ENCODE results near the gene PRSS16.
"Not testable (repeated sequence)": the region's sequence is repeated elsewhere in the genome, so short reads cannot be mapped to it uniquely, and the experiment has no call there.

Gene PRSS16

GRCh38 chr6:27242589-27243265 lies 4.8 kb upstream of the PRSS16 start:
- DNase-seq: no peak

GRCh38 chr6:27248783-27249182 lies 1.3 kb downstream of the PRSS16 start:
- DNase-seq: no peak

GRCh38 chr6:27250277-27251111 lies 3.0 kb downstream of the PRSS16 start:
- no peak for DNase-seq

- peak; percentile 63 for DNase-seq
Observed at GRCh38 chr6:27251112-27251605, 3.7 kb downstream of the PRSS16 start.

- peak; percentile 49 for DNase-seq
Observed at GRCh38 chr6:27251606-27252251, 4.2 kb downstream of the PRSS16 start.

- DNase-seq: no peak
Observed at GRCh38 chr6:27254566-27254965, 7.1 kb downstream of the PRSS16 start.

GRCh38 chr6:27255866-27256265 lies 8.4 kb downstream of the PRSS16 start:
- DNase-seq: no peak

GRCh38 chr6:27260369-27260768 lies 12.9 kb downstream of the PRSS16 start:
- no peak for DNase-seq

GRCh38 chr6:27260836-27261375 lies 13.4 kb downstream of the PRSS16 start:
- no peak for DNase-seq

GRCh38 chr6:27263886-27264285 lies 16.4 kb downstream of the PRSS16 start:
- no peak for DNase-seq

GRCh38 chr6:27267003-27267402 lies 19.5 kb downstream of the PRSS16 start:
- not testable (repeated sequence) for DNase-seq

- DNase-seq: no peak
Observed at GRCh38 chr6:27267857-27268434, 20.4 kb downstream of the PRSS16 start.

- DNase-seq: no peak
Observed at GRCh38 chr6:27268803-27269202, 21.3 kb downstream of the PRSS16 start.

GRCh38 chr6:27273783-27274182 lies 26.3 kb downstream of the PRSS16 start:
- no peak for DNase-seq

- DNase-seq: no peak
Observed at GRCh38 chr6:27275025-27275956, 27.8 kb downstream of the PRSS16 start.

GRCh38 chr6:27279513-27280063 lies 32.1 kb downstream of the PRSS16 start:
- DNase-seq: no peak

GRCh38 chr6:27280064-27280539 lies 32.6 kb downstream of the PRSS16 start:
- peak; percentile 27 for DNase-seq

GRCh38 chr6:27280540-27281000 lies 33.1 kb downstream of the PRSS16 start:
- no peak for DNase-seq

GRCh38 chr6:27281105-27281539 lies 33.6 kb downstream of the PRSS16 start:
- no peak for DNase-seq

- DNase-seq: no peak
Observed at GRCh38 chr6:27281569-27281968, 34.1 kb downstream of the PRSS16 start.

GRCh38 chr6:27283279-27283678 lies 35.8 kb downstream of the PRSS16 start:
- no peak for DNase-seq

Measured in stimulated activated CD4-positive, alpha-beta T cell treated with anti-CD3 and anti-CD28 coated beads, Interleukin-12 subunit alpha, Interleukin-12 subunit beta, amount 100 ng/mL, for 4 hours (primary cell).